ENCODE measurements around the gene CPEB3.
A peak's percentile ranks its signal among the peaks of the same experiment; 100 is the strongest.

Gene CPEB3

DNA sequence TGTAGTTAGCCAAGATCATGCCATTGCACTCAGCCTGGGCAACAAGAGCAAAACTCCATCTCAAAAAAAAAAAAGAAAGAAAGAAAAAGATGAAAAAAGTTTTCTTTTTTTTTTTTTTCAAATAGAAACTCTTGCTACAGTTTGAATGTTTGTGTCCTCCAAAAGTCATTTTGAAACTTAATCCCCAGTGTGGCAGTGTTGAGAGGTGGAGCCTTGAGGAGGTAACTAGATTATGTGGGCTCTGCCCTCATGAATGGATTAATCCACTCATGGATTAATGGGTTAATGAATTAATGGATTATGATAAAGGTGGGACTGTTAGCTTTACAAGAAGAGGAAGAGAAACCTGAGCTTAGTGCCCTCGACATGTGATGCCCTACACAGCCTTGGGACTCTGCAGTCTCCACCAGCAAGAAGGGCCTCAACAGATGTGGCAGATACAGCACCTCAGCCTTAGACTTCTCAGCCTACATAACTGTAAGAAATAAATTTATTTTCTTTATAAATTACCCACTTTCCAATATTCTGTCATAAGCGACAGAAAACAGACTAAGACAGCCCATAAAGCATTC, 25.1 kb downstream of the CPEB3 start:
- Histone ChIP-seq H3K4me1 (ENCODE audit: insufficient read depth, low read length) (no peaks in the 10 kb centered on the region), H3K9me3 (ENCODE audit: insufficient read depth, low read depth, low read length) (no peaks in the 10 kb centered on the region), H3K9ac (ENCODE audit: low read depth, low read length) (no peak overlapping the region), H3K36me3 (ENCODE audit: insufficient read depth, low read length) (no peaks in the 10 kb centered on the region), H3K4me3 (ENCODE audit: low read length) (no peak overlapping the region), H3K27me3 (ENCODE audit: insufficient read depth, low read length) (no peaks in the 10 kb centered on the region), H3K27ac (ENCODE audit: low read depth, low read length) (no peak overlapping the region)
- 85% methylated on average over 2 of the region's 2 CpGs for WGBS

- Histone ChIP-seq H3K9ac (ENCODE audit: low read depth, low read length) (no peak overlapping the region), H3K36me3 (ENCODE audit: insufficient read depth, low read length) (no peaks in the 10 kb centered on the region), H3K27ac (ENCODE audit: low read depth, low read length) (no peak overlapping the region), H3K4me1 (ENCODE audit: insufficient read depth, low read length) (no peaks in the 10 kb centered on the region), H3K4me3 (ENCODE audit: low read length) (no peak overlapping the region), H3K9me3 (ENCODE audit: insufficient read depth, low read depth, low read length) (no peaks in the 10 kb centered on the region), H3K27me3 (ENCODE audit: insufficient read depth, low read length) (no peaks in the 10 kb centered on the region)
- WGBS, result 94% methylated on average over 2 of the region's 2 CpGs
These were observed 26.6 kb downstream of the CPEB3 start for GRCh38 chr10:92264249-92264648.

DNA sequence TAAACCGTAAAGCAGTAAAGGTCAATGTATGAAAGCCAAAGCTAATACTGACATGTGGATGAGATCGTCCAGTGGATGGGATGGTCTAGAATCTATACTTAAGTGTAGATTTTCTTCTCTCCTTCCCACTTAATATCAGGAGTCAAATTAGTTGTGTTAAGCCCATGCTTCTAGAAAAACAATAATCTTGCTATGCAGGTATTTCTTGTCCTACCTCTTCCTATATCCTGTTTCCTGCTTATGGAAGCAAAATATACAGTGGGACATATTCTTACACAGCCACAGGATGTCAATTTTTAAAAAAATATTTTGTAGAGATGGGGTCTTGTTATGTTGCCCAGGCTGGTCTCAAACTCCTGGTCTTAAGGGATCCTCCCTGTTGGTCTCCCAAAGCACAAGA, 27.5 kb downstream of the CPEB3 start:
- no peaks in the 10 kb centered on the region for H3K4me1 ChIP-seq (ENCODE audit: insufficient read depth, low read length)
- WGBS, result 100% methylated on average over 1 of the region's 2 CpGs
- H3K9ac ChIP-seq (ENCODE audit: low read depth, low read length), result no peak overlapping the region
- H3K36me3 ChIP-seq (ENCODE audit: insufficient read depth, low read length), result no peaks in the 10 kb centered on the region
- H3K27me3 ChIP-seq (ENCODE audit: insufficient read depth, low read length), result no peaks in the 10 kb centered on the region
- no peak overlapping the region for H3K4me3 ChIP-seq (ENCODE audit: low read length)
- no peaks in the 10 kb centered on the region for H3K9me3 ChIP-seq (ENCODE audit: insufficient read depth, low read depth, low read length)
- H3K27ac ChIP-seq (ENCODE audit: low read depth, low read length), result no peak overlapping the region

DNA sequence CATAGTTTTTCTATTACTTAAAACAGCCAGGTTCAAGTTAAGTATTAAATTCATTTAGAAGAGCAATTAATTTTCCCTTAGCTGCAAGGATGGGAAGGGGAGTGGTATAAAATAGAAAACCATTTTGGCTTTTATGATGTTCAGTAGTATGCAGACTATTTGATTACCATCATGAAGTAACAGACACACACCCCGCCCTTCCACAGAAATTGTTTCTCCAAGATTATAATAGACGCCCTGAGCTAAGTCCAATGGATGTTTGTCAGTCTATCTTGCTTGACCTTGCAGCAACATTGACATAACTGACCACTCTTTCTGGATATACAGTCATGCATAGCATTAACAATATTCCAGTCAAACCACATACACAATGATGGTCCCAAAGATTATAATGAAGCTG, 42.3 kb downstream of the CPEB3 start:
- WGBS, result 93% methylated on average over 2 of the region's 2 CpGs
- Histone ChIP-seq H3K9me3 (ENCODE audit: insufficient read depth, low read depth, low read length) (no peaks in the 10 kb centered on the region), H3K36me3 (ENCODE audit: insufficient read depth, low read length) (no peaks in the 10 kb centered on the region), H3K4me3 (ENCODE audit: low read length) (no peak overlapping the region), H3K27me3 (ENCODE audit: insufficient read depth, low read length) (no peaks in the 10 kb centered on the region), H3K9ac (ENCODE audit: low read depth, low read length) (no peak overlapping the region), H3K27ac (ENCODE audit: low read depth, low read length) (no peak overlapping the region), H3K4me1 (ENCODE audit: insufficient read depth, low read length) (peaks cover 2% of the 10 kb centered on the region)

GRCh38 chr10:92244796-92245195, 46.1 kb downstream of the CPEB3 start:
- Histone ChIP-seq H3K9ac (ENCODE audit: low read depth, low read length) (no peak overlapping the region), H3K27me3 (ENCODE audit: insufficient read depth, low read length) (peaks cover 22% of the 10 kb centered on the region), H3K4me3 (ENCODE audit: low read length) (no peak overlapping the region), H3K27ac (ENCODE audit: low read depth, low read length) (no peak overlapping the region), H3K9me3 (ENCODE audit: insufficient read depth, low read depth, low read length) (no peaks in the 10 kb centered on the region), H3K4me1 (ENCODE audit: insufficient read depth, low read length) (peaks cover 16% of the 10 kb centered on the region), H3K36me3 (ENCODE audit: insufficient read depth, low read length) (no peaks in the 10 kb centered on the region)
- WGBS, result 94% methylated on average over 2 of the region's 3 CpGs

DNA sequence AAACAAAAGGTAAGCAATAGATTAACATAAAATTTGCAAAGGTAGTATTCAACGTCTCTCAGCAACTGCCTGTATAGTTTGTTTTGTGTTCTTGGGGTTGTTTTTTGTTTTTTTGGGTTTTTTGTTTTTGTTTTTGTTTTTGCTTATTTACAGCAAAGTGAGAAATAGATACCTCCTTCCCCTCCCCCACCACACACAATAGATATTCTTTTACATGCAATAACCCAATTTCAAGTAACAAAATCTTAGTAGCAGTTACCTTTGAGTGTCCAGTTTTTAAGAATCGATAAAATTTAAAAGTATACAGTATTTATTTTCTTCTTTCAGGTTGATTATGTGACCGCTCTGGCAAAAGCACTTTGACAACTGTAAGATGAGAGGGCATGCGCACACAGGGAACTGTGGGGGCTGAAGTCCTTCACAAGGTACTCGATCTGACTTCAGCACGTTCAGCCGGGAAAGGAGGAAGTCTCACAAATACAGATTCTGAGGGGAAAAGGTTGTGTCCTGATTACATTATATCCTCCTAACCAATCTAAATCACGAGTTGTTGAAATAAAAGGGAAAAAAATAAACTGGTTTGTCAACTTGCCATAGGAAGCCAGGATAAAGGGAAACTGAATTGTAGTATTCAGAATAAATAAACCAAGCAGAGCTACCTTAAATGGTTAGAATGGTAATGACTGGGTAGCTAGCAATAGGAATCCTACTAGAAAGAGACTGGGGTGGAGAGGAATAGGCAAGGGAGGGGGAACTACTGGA, 47.8 kb downstream of the CPEB3 start:
- 0% methylated on average over 7 of the region's 8 CpGs for WGBS
- Histone ChIP-seq H3K27ac (ENCODE audit: low read depth, low read length) (no peak overlapping the region), H3K9ac (ENCODE audit: low read depth, low read length) (peak overlapping the region; percentile 9; the same call in 1 of the 2 replicates), H3K4me1 (ENCODE audit: insufficient read depth, low read length) (peaks cover 23% of the 10 kb centered on the region), H3K36me3 (ENCODE audit: insufficient read depth, low read length) (no peaks in the 10 kb centered on the region), H3K27me3 (ENCODE audit: insufficient read depth, low read length) (peaks cover 39% of the 10 kb centered on the region), H3K9me3 (ENCODE audit: insufficient read depth, low read depth, low read length) (no peaks in the 10 kb centered on the region), H3K4me3 (ENCODE audit: low read length) (peak overlapping the region; percentile 45)

DNA sequence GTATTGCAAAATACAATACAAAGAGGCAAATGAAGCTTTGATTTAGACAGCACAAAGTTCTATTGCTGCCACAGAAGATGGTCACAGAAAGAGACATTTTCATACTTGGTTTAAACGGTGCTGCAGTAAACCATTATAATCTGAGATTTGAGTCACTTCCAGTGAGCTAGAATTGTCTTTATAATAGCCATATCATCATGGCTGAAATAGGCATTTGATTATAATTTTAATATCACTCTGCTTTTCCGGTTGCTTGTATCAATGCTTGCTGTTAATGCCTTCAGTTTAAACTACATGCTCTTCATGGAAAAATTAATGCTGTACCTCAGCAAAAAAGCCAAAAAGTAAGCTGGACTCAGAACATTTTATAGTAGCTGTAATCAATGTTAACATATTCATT, 48.5 kb downstream of the CPEB3 start:
- Histone ChIP-seq H3K27me3 (ENCODE audit: insufficient read depth, low read length) (peaks cover 46% of the 10 kb centered on the region), H3K9ac (ENCODE audit: low read depth, low read length) (no peak overlapping the region), H3K4me1 (ENCODE audit: insufficient read depth, low read length) (peaks cover 23% of the 10 kb centered on the region), H3K27ac (ENCODE audit: low read depth, low read length) (no peak overlapping the region), H3K36me3 (ENCODE audit: insufficient read depth, low read length) (no peaks in the 10 kb centered on the region), H3K9me3 (ENCODE audit: insufficient read depth, low read depth, low read length) (no peaks in the 10 kb centered on the region), H3K4me3 (ENCODE audit: low read length) (no peak overlapping the region)
- WGBS, result 64% methylated on average over 2 of the region's 2 CpGs

DNA sequence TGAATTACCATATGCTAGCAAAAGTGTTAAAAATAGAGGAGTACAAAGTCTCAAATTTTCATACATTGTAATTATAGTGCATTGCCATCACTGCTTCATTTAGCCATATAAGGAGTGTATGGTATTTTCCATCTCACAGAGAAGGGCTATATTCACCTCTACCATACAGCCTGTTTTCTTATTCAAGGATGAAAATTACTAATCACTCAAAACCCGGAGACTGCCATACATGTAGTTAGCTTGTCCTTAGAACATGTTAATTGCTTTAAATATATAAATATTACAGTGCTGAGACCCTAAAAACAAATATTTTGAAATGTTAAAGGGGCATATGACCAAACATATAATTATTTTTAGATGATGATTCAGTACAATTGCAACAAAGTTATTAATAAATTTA, 49.4 kb downstream of the CPEB3 start:
- Histone ChIP-seq H3K9ac (ENCODE audit: low read depth, low read length) (no peak overlapping the region), H3K4me3 (ENCODE audit: low read length) (peak overlapping the region; percentile 81), H3K27me3 (ENCODE audit: insufficient read depth, low read length) (peaks cover 52% of the 10 kb centered on the region)

GRCh38 chr10:92241158-92241500, 49.7 kb downstream of the CPEB3 start:
- Histone ChIP-seq H3K4me1 (ENCODE audit: insufficient read depth, low read length) (peaks cover 23% of the 10 kb centered on the region), H3K9ac (ENCODE audit: low read depth, low read length) (peak overlapping the region; percentile 55), H3K36me3 (ENCODE audit: insufficient read depth, low read length) (no peaks in the 10 kb centered on the region), H3K4me3 (ENCODE audit: low read length) (peak overlapping the region; percentile 81), H3K27ac (ENCODE audit: low read depth, low read length) (peak overlapping the region; percentile 76; the same call in 1 of the 2 replicates), H3K9me3 (ENCODE audit: insufficient read depth, low read depth, low read length) (no peaks in the 10 kb centered on the region), H3K27me3 (ENCODE audit: insufficient read depth, low read length) (peaks cover 53% of the 10 kb centered on the region)
- WGBS, result 3% methylated on average over 8 of the region's 9 CpGs

More for the DNA sequence above, 49.4 kb downstream of the CPEB3 start:
- Histone ChIP-seq H3K4me1 (ENCODE audit: insufficient read depth, low read length) (peaks cover 23% of the 10 kb centered on the region), H3K27ac (ENCODE audit: low read depth, low read length) (no peak overlapping the region; the same call in 1 of the 2 replicates), H3K9me3 (ENCODE audit: insufficient read depth, low read depth, low read length) (no peaks in the 10 kb centered on the region), H3K36me3 (ENCODE audit: insufficient read depth, low read length) (no peaks in the 10 kb centered on the region)
- WGBS, result no CpG with 5 or more reads among the region's 1 CpG

GRCh38 chr10:92240289-92241157, 50.4 kb downstream of the CPEB3 start:
- H3K27me3 ChIP-seq (ENCODE audit: insufficient read depth, low read length), result peaks cover 55% of the 10 kb centered on the region
- WGBS, result under 1% methylated on average over 26 of the region's 28 CpGs

More at GRCh38 chr10:92240289-92241157, 50.4 kb downstream of the CPEB3 start:
- Histone ChIP-seq H3K4me3 (ENCODE audit: low read length) (peak overlapping the region; percentile 81), H3K27ac (ENCODE audit: low read depth, low read length) (peak overlapping the region; percentile 76; the same call in 1 of the 2 replicates), H3K4me1 (ENCODE audit: insufficient read depth, low read length) (peaks cover 23% of the 10 kb centered on the region), H3K9me3 (ENCODE audit: insufficient read depth, low read depth, low read length) (no peaks in the 10 kb centered on the region), H3K9ac (ENCODE audit: low read depth, low read length) (peak overlapping the region; percentile 55), H3K36me3 (ENCODE audit: insufficient read depth, low read length) (no peaks in the 10 kb centered on the region)

Data from HUES64 (cell line).